ENCODE measurements around the gene AQP3. TPM values are rescaled to one million over a fixed set of nuclear protein-coding genes. Genes with fewer than 3 reads are reported as not detected.
A peak's percentile ranks its signal among the peaks of the same experiment; 100 is the strongest.

Gene AQP3
- total RNA-seq, 1 donor from 2014 or later, result 6.3 TPM

GRCh38 chr9:33416996-33417395 lies 30.4 kb downstream of the AQP3 start:
- no peak for DNase-seq (ENCODE audit: low spot score, unreplicated experiment)
- H3K9me3 Mint-ChIP-seq (ENCODE audit: low read depth), result no peaks in the 10 kb centered on the region
- H3K4me3 Mint-ChIP-seq (ENCODE audit: low read depth), result no peak overlapping the region
- no peaks in the 10 kb centered on the region for H3K36me3 Mint-ChIP-seq (ENCODE audit: insufficient read depth)
- H3K27ac Mint-ChIP-seq, result no peak overlapping the region
- TF ChIP-seq CTCF (IDR thresholded peaks at IDR 0.05; ENCODE audit: unreplicated experiment), result no peak
- H3K4me1 Mint-ChIP-seq (ENCODE audit: low read depth), result peaks cover 19% of the 10 kb centered on the region
- no peaks in the 10 kb centered on the region for H3K27me3 Mint-ChIP-seq

GRCh38 chr9:33415501-33416038 lies 31.8 kb downstream of the AQP3 start:
- H3K4me1 Mint-ChIP-seq (ENCODE audit: low read depth), result peaks cover 19% of the 10 kb centered on the region
- no peak overlapping the region for H3K4me3 Mint-ChIP-seq (ENCODE audit: low read depth)
- TF ChIP-seq CTCF (IDR thresholded peaks at IDR 0.05; ENCODE audit: unreplicated experiment), result peak; percentile 78
- no peaks in the 10 kb centered on the region for H3K27me3 Mint-ChIP-seq
- no peaks in the 10 kb centered on the region for H3K9me3 Mint-ChIP-seq (ENCODE audit: low read depth)
- peak overlapping the region; percentile 92 for H3K27ac Mint-ChIP-seq
- H3K36me3 Mint-ChIP-seq (ENCODE audit: insufficient read depth), result no peaks in the 10 kb centered on the region
- DNase-seq (ENCODE audit: low spot score, unreplicated experiment), result peak; percentile 71

GRCh38 chr9:33414889-33415500 lies 32.4 kb downstream of the AQP3 start:
- H3K9me3 Mint-ChIP-seq (ENCODE audit: low read depth), result no peaks in the 10 kb centered on the region
- no peaks in the 10 kb centered on the region for H3K36me3 Mint-ChIP-seq (ENCODE audit: insufficient read depth)
- H3K4me3 Mint-ChIP-seq (ENCODE audit: low read depth), result no peak overlapping the region
- peaks cover 19% of the 10 kb centered on the region for H3K4me1 Mint-ChIP-seq (ENCODE audit: low read depth)
- no peaks in the 10 kb centered on the region for H3K27me3 Mint-ChIP-seq
- peak overlapping the region; percentile 92 for H3K27ac Mint-ChIP-seq
- DNase-seq (ENCODE audit: low spot score, unreplicated experiment), result no peak
- no peak for TF ChIP-seq CTCF (IDR thresholded peaks at IDR 0.05; ENCODE audit: unreplicated experiment)

GRCh38 chr9:33414268-33414667 lies 33.1 kb downstream of the AQP3 start:
- no peak for TF ChIP-seq CTCF (IDR thresholded peaks at IDR 0.05; ENCODE audit: unreplicated experiment)
- H3K4me3 Mint-ChIP-seq (ENCODE audit: low read depth), result no peak overlapping the region
- H3K36me3 Mint-ChIP-seq (ENCODE audit: insufficient read depth), result no peaks in the 10 kb centered on the region
- H3K9me3 Mint-ChIP-seq (ENCODE audit: low read depth), result no peaks in the 10 kb centered on the region
- peaks cover 19% of the 10 kb centered on the region for H3K4me1 Mint-ChIP-seq (ENCODE audit: low read depth)
- H3K27me3 Mint-ChIP-seq, result no peaks in the 10 kb centered on the region
- DNase-seq (ENCODE audit: low spot score, unreplicated experiment), result no peak
- H3K27ac Mint-ChIP-seq, result peak overlapping the region; percentile 13

- Mint-ChIP-seq H3K27ac (no peak overlapping the region), H3K4me3 (ENCODE audit: low read depth) (no peak overlapping the region), H3K9me3 (ENCODE audit: low read depth) (no peaks in the 10 kb centered on the region), H3K4me1 (ENCODE audit: low read depth) (peaks cover 8% of the 10 kb centered on the region), H3K36me3 (ENCODE audit: insufficient read depth) (no peaks in the 10 kb centered on the region), H3K27me3 (no peaks in the 10 kb centered on the region)
- no peak for DNase-seq (ENCODE audit: low spot score, unreplicated experiment)
- no peak for TF ChIP-seq CTCF (IDR thresholded peaks at IDR 0.05; ENCODE audit: unreplicated experiment)
Measured at GRCh38 chr9:33408087-33408486, 39.3 kb downstream of the AQP3 start.

Data from progenitor cell of endocrine pancreas (in vitro differentiated cells).